Activated CD8-positive, alpha-beta T cell treated with anti-CD3 and anti-CD28 coated beads for 36 hours (primary cell): Measurements from ENCODE around the gene PRAMEF1. TPM values are rescaled to one million over a fixed set of nuclear protein-coding genes. Genes with fewer than 3 reads are reported as not detected.

Experiments used
- ATAC-seq: fragments of 200-7000 bp; cut with Tn5 transposase; one replicate; pipeline ENCODE4 v1.10.0; 2021; ENCODE audit warnings: mild to moderate bottlenecking, moderate library complexity
- CTCF ChIA-PET: fragments of 350-600 bp; sonication (Branson Sonifier 250); formaldehyde crosslinking; loops from one replicate; lab custom pipeline; 2021; ENCODE audit warnings: antibody characterized with exemption; lab: Charles Lee
- POLR2A ChIA-PET: fragments of 350-600 bp; sonication (Branson Sonifier 250); formaldehyde crosslinking; loops from one replicate; lab custom pipeline; 2021; ENCODE audit warnings: antibody characterized with exemption; lab: Charles Lee
- DNase-seq: peaks from one replicate; pipeline ENCODE4 v3.0.0-alpha.2; 2020
- H3K27ac Mint-ChIP-seq: one replicate; pipeline ENCODE4 v1.8.0; 2021; ENCODE audit warnings: mild to moderate bottlenecking, mixed read lengths
- H3K27me3 Mint-ChIP-seq: one replicate; pipeline ENCODE4 v1.8.0; 2021; ENCODE audit warnings: mixed read lengths
- H3K36me3 Mint-ChIP-seq: one replicate; pipeline ENCODE4 v1.8.0; 2021; ENCODE audit warnings: low read depth, mixed read lengths
- H3K4me1 Mint-ChIP-seq: one replicate; pipeline ENCODE4 v1.8.0; 2021; ENCODE audit warnings: low read depth, mixed read lengths
- H3K4me3 Mint-ChIP-seq: one replicate; pipeline ENCODE4 v1.8.0; 2021; ENCODE audit warnings: mild to moderate bottlenecking, moderate library complexity, mixed read lengths
- H3K9me3 Mint-ChIP-seq: one replicate; pipeline ENCODE4 v1.8.0; 2021; ENCODE audit warnings: mixed read lengths
- CTCF ChIP-seq: fragments of 200-600 bp; IDR thresholded peaks from one replicate; pipeline ENCODE4 v1.8.0; 2022; ENCODE audit warnings: antibody characterized with exemption, mild to moderate bottlenecking
- intact Hi-C: fragments of 100-400 bp; cut with micrococcal nuclease; formaldehyde crosslinking; loops from one replicate; pipeline ENCODE4 v1.10.0; 2022
- total RNA-seq, 2 experiments: library from RNA; stranded (reverse); gene quantifications; one replicate each; pipeline ENCODE4 v1.2.3, GENCODE V29; 2021

PRAMEF1 gene
- total RNA-seq, 2 experiments from 2014 or later, result not detected

GRCh38 chr1:12760256-12760795 lies 30.9 kb upstream of the PRAMEF1 start:
- no peaks in the 10 kb centered on the region for H3K4me1 Mint-ChIP-seq
- H3K4me3 Mint-ChIP-seq, result no peak overlapping the region
- ChIA-PET CTCF (no interaction called here), POLR2A (no interaction called here)
- H3K27me3 Mint-ChIP-seq, result peaks cover 12% of the 10 kb centered on the region
- DNase-seq (no peak), ATAC-seq (no peak)
- TF ChIP-seq CTCF, result no peak
- no peaks in the 10 kb centered on the region for H3K9me3 Mint-ChIP-seq
- no peaks in the 10 kb centered on the region for H3K36me3 Mint-ChIP-seq
- H3K27ac Mint-ChIP-seq, result no peak overlapping the region
- intact Hi-C loops, result no loop called here

- peaks cover 16% of the 10 kb centered on the region for H3K27me3 Mint-ChIP-seq
- no peak overlapping the region for H3K27ac Mint-ChIP-seq
- POLR2A ChIA-PET, result no interaction called here
- intact Hi-C loops, result no loop called here
- H3K9me3 Mint-ChIP-seq, result no peaks in the 10 kb centered on the region
- no peak overlapping the region for H3K4me3 Mint-ChIP-seq
- H3K4me1 Mint-ChIP-seq, result no peaks in the 10 kb centered on the region
- no peak for ATAC-seq
- no peak for DNase-seq
- no peaks in the 10 kb centered on the region for H3K36me3 Mint-ChIP-seq
- CTCF ChIA-PET, result no interaction called here
- no peak for TF ChIP-seq CTCF
These were observed 29.4 kb upstream of the PRAMEF1 start for GRCh38 chr1:12761781-12762180.

- no peak overlapping the region for H3K27ac Mint-ChIP-seq
- no peaks in the 10 kb centered on the region for H3K9me3 Mint-ChIP-seq
- CTCF ChIA-PET, result no interaction called here
These were observed 28.4 kb upstream of the PRAMEF1 start for GRCh38 chr1:12762766-12763165.

GRCh38 chr1:12763479-12763878 lies 27.7 kb upstream of the PRAMEF1 start:
- POLR2A ChIA-PET, result interaction anchor here (0.5 kb wide), 1 partner anchor 15 kb away, joined by 4 read pairs; no protein-coding TSS in a partner anchor

More at GRCh38 chr1:12762766-12763165, 28.4 kb upstream of the PRAMEF1 start:
- Mint-ChIP-seq H3K4me1 (no peaks in the 10 kb centered on the region), H3K36me3 (no peaks in the 10 kb centered on the region), H3K27me3 (peaks cover 17% of the 10 kb centered on the region), H3K4me3 (no peak overlapping the region)
- intact Hi-C loops, result no loop called here
- DNase-seq (no peak), ATAC-seq (no peak)
- POLR2A ChIA-PET, result no interaction called here
- no peak for TF ChIP-seq CTCF

More at GRCh38 chr1:12763479-12763878, 27.7 kb upstream of the PRAMEF1 start:
- Mint-ChIP-seq H3K36me3 (no peaks in the 10 kb centered on the region), H3K27ac (no peak overlapping the region), H3K4me3 (no peak overlapping the region), H3K4me1 (no peaks in the 10 kb centered on the region), H3K9me3 (no peaks in the 10 kb centered on the region), H3K27me3 (peaks cover 14% of the 10 kb centered on the region)
- CTCF ChIA-PET, result no interaction called here
- intact Hi-C loops, result no loop called here
- TF ChIP-seq CTCF, result no peak
- no peak for DNase-seq
- ATAC-seq, result no peak
